Mesothelial cell of epicardium (in vitro differentiated cells): ENCODE measurements around the gene PACRG. TPM values are rescaled to one million over a fixed set of nuclear protein-coding genes. Genes with fewer than 3 reads are reported as not detected.

ENCODE experiments used
- DNase-seq, 2 experiments: peaks; one replicate each; pipeline ENCODE4 v3.0.0; 2021; ENCODE audit warnings: low spot score in 2 of 2; ENCODE audit not compliant: unreplicated experiment in 2 of 2
- H3K27ac Mint-ChIP-seq: 2 replicates; pipeline ENCODE4 v1.8.0; 2021; ENCODE audit warnings: mixed read lengths
- H3K27me3 Mint-ChIP-seq: 2 replicates; pipeline ENCODE4 v1.8.0; 2021; ENCODE audit warnings: low read depth, mixed read lengths
- H3K36me3 Mint-ChIP-seq: 2 replicates; pipeline ENCODE4 v1.8.0; 2021; ENCODE audit warnings: mixed read lengths
- H3K4me1 Mint-ChIP-seq: 2 replicates; pipeline ENCODE4 v1.8.0; 2021; ENCODE audit warnings: mixed read lengths
- H3K4me3 Mint-ChIP-seq: 2 replicates; pipeline ENCODE4 v1.8.0; 2021; ENCODE audit warnings: mild to moderate bottlenecking, moderate library complexity, mixed read lengths
- H3K9me3 Mint-ChIP-seq: 2 replicates; pipeline ENCODE4 v1.8.0; 2021; ENCODE audit warnings: mixed read lengths
- CTCF ChIP-seq: fragments of 200-600 bp; sonication (generic); IDR thresholded peaks from one replicate; pipeline ENCODE4 v1.5.0; 2021; ENCODE audit warnings: antibody characterized with exemption; ENCODE audit not compliant: unreplicated experiment
- total RNA-seq: library from RNA; stranded (reverse); gene quantifications from 3 replicates; pipeline ENCODE4 v1.2.1, GENCODE V29; 2021

Gene PACRG
- total RNA-seq, 1 donor from 2014 or later = 1.6 TPM

- Mint-ChIP-seq H3K4me1 (peaks cover 32% of the 10 kb centered on the region), H3K27ac (no peak overlapping the region)
- no peak for TF ChIP-seq CTCF
These were observed 126.5 kb downstream of the PACRG start for GRCh38 chr6:162854228-162854627.

GRCh38 chr6:162854734-162855191, 127.0 kb downstream of the PACRG start:
- no peak overlapping the region for H3K4me3 Mint-ChIP-seq
- H3K27me3 Mint-ChIP-seq = no peaks in the 10 kb centered on the region
- TF ChIP-seq CTCF = no peak
- H3K4me1 Mint-ChIP-seq = peaks cover 32% of the 10 kb centered on the region
- DNase-seq = no peak
- no peaks in the 10 kb centered on the region for H3K36me3 Mint-ChIP-seq
- no peaks in the 10 kb centered on the region for H3K9me3 Mint-ChIP-seq
- no peak overlapping the region for H3K27ac Mint-ChIP-seq

More at GRCh38 chr6:162854228-162854627, 126.5 kb downstream of the PACRG start:
- Mint-ChIP-seq H3K4me3 (no peak overlapping the region), H3K9me3 (no peaks in the 10 kb centered on the region), H3K27me3 (no peaks in the 10 kb centered on the region), H3K36me3 (no peaks in the 10 kb centered on the region)
- no peak for DNase-seq

GRCh38 chr6:162856885-162857284, 129.1 kb downstream of the PACRG start:
- Mint-ChIP-seq H3K9me3 (no peaks in the 10 kb centered on the region), H3K27ac (peak overlapping the region; percentile 92), H3K4me3 (peak overlapping the region; percentile 61), H3K36me3 (no peaks in the 10 kb centered on the region), H3K4me1 (peaks cover 32% of the 10 kb centered on the region), H3K27me3 (no peaks in the 10 kb centered on the region)
- DNase-seq = no peak
- TF ChIP-seq CTCF = peak; percentile 23

- H3K27me3 Mint-ChIP-seq = no peaks in the 10 kb centered on the region
- no peaks in the 10 kb centered on the region for H3K9me3 Mint-ChIP-seq
- H3K4me3 Mint-ChIP-seq = peak overlapping the region; percentile 61
- no peak for TF ChIP-seq CTCF
- H3K36me3 Mint-ChIP-seq = no peaks in the 10 kb centered on the region
- H3K4me1 Mint-ChIP-seq = peaks cover 29% of the 10 kb centered on the region
- H3K27ac Mint-ChIP-seq = peak overlapping the region; percentile 92
- DNase-seq = no peak
These were observed 129.6 kb downstream of the PACRG start for GRCh38 chr6:162857326-162857725.

- Mint-ChIP-seq H3K4me3 (no peak overlapping the region), H3K9me3 (no peaks in the 10 kb centered on the region), H3K27me3 (no peaks in the 10 kb centered on the region), H3K4me1 (peaks cover under 1% of the 10 kb centered on the region), H3K36me3 (no peaks in the 10 kb centered on the region), H3K27ac (no peak overlapping the region)
- no peak for TF ChIP-seq CTCF
- DNase-seq = no peak
These were observed 134.7 kb downstream of the PACRG start for GRCh38 chr6:162862462-162862861.

GRCh38 chr6:162862941-162863340, 135.2 kb downstream of the PACRG start:
- no peak for DNase-seq
- no peaks in the 10 kb centered on the region for H3K9me3 Mint-ChIP-seq
- no peaks in the 10 kb centered on the region for H3K36me3 Mint-ChIP-seq
- H3K4me3 Mint-ChIP-seq = no peak overlapping the region
- TF ChIP-seq CTCF = no peak
- H3K27me3 Mint-ChIP-seq = no peaks in the 10 kb centered on the region
- H3K27ac Mint-ChIP-seq = no peak overlapping the region
- no peaks in the 10 kb centered on the region for H3K4me1 Mint-ChIP-seq
